ENCODE measurements around the gene TUT7. TPM values are rescaled to one million over a fixed set of nuclear protein-coding genes. Genes with fewer than 3 reads are reported as not detected.

Gene TUT7
- total and polyA plus RNA-seq, 2 of the 4 experiments (the other 2 are of a cell fraction), result 13.3 to 33.3 TPM

GRCh38 chr9:86279839-86280238 is 74.4 kb downstream of the TUT7 start:
- Histone ChIP-seq H2BK20ac (ENCODE audit: low read depth, low read length) (no peak overlapping the region), H3K79me1 (ENCODE audit: low read depth in 1 of 2, low read length in 2 of 2) (peaks cover 30 to 49% of the 10 kb centered on the region in 2 experiments), H3K4me3 (ENCODE audit: insufficient read depth, low read depth, low read length) (no peak overlapping the region), H4K91ac (ENCODE audit: insufficient read depth, low read depth, low read length) (no peak overlapping the region), H3K9me1 (ENCODE audit: insufficient read depth, low read length) (peaks cover 10% of the 10 kb centered on the region), H3K23ac (ENCODE audit: low read depth, low read length) (peak overlapping the region; percentile 56; the same call in 1 of the 2 replicates), H2AFZ (replicated peaks; ENCODE audit: low read length, poor library complexity) (no peak overlapping the region), H3K14ac (replicated peaks; ENCODE audit: low read depth, low read length) (no peak overlapping the region), H2AK5ac (ENCODE audit: low read depth, low read length) (no peak overlapping the region), H3K4me1 (ENCODE audit: control insufficient read depth, insufficient read depth, low read length) (peaks cover 6% of the 10 kb centered on the region), H4K8ac (ENCODE audit: low read depth in 2 of 2, low read length in 2 of 2) (no peak overlapping the region), H3K4ac (ENCODE audit: low read depth, low read length) (no peak overlapping the region), H2BK5ac (ENCODE audit: low read depth, low read length, poor library complexity, severe bottlenecking) (no peak overlapping the region), H2BK15ac (ENCODE audit: low read depth, low read length) (no peak overlapping the region), H3K36me3 (ENCODE audit: control insufficient read depth, insufficient read depth, low read length) (peaks cover 1% of the 10 kb centered on the region; the same call in 1 of the 2 replicates), H3K18ac (ENCODE audit: low read depth, low read length) (no peak overlapping the region), H3K27me3 (ENCODE audit: control insufficient read depth, insufficient read depth, low read length) (no peaks in the 10 kb centered on the region), H4K5ac (ENCODE audit: low read depth, low read length) (no peak overlapping the region), H2AK9ac (replicated peaks; ENCODE audit: low read depth, low read length, poor library complexity) (no peak overlapping the region), H2BK120ac (ENCODE audit: low read depth, low read length) (no peak overlapping the region), H3K9ac (ENCODE audit: low read depth, low read length) (no peak overlapping the region), H3K4me2 (ENCODE audit: low read depth, low read length) (no peak overlapping the region), H4K20me1 (ENCODE audit: insufficient read depth, low read length) (peaks cover 21% of the 10 kb centered on the region), H3K56ac (ENCODE audit: extremely low read depth, insufficient read depth, low read length) (no peak overlapping the region), H3K27ac (ENCODE audit: insufficient read depth, low read length) (no peak overlapping the region), H3K9me3 (ENCODE audit: control insufficient read depth, insufficient read depth, low read length) (no peaks in the 10 kb centered on the region)
- dilution Hi-C loops (cut with HindIII; ENCODE audit: low sequenced_read_pairs, unreplicated experiment) (no loop called here), intact Hi-C loops (cut with micrococcal nuclease) (loop anchor here (5.0 to 10.0 kb wide), 4 partner anchors 78 to 338 kb away; partner anchors contain the start of gene NAA35), in situ Hi-C loops (cut with MboI; ENCODE audit: low sequenced_read_pairs) (no loop called here)
- POLR2A ChIA-PET (ENCODE audit: unreplicated experiment), result interaction anchor here (0.7 kb wide), 1 partner anchor 935 kb away, joined by 4 read pairs; no protein-coding TSS in a partner anchor
- ATAC-seq (ENCODE audit: low read depth), result no peak
- no TSS peak for BruUV-seq (replicated peaks)
- CTCF ChIA-PET, result interaction anchor here (2.2 kb wide), 1 partner anchor 77 kb away, joined by 5 read pairs; no protein-coding TSS in a partner anchor
- WGBS, 2 experiments (ENCODE audit: extremely low coverage in 2 of 2, insufficient read length in 1 of 2), result 92% methylated on average over 2 of the region's 3 CpGs; no CpG with 5 or more reads in 1 of the 2 experiments
- DNase-seq, result no peak
- peak; percentile 79 for TF ChIP-seq MAFK (IDR thresholded peaks at IDR 0.05; ENCODE audit: low read depth, low read length)
- TF ChIP-seq CHD1 (IDR thresholded peaks at IDR 0.05; ENCODE audit: low read depth, low read length), result no peak
